Testis (tissue), 2 donors: ENCODE data around the gene LYPD8.

Experiments used
- POLR2A ChIP-seq: fragments of 450-650 bp; IDR thresholded peaks from one replicate; pipeline ENCODE4 v1.6.1; 2017; ENCODE audit warnings: antibody characterized with exemption, mild to moderate bottlenecking, moderate library complexity
- TF ChIP-seq, protein P1 (sequence below), 3 experiments: fragments of 450-650 bp in 2 of 3; fragments of 200-600 bp in 1 of 3; sonication (generic) in 1 of 3; IDR thresholded peaks; one replicate each; pipeline ENCODE4 v1.5.1; 2016 to 2019; ENCODE audit warnings: antibody characterized with exemption in 3 of 3, mild to moderate bottlenecking in 2 of 3, moderate library complexity in 1 of 3

GRCh38 chr1:248756636-248757035 lies 1.1 kb upstream of the LYPD8 start:
- TF ChIP-seq, protein P1, sequence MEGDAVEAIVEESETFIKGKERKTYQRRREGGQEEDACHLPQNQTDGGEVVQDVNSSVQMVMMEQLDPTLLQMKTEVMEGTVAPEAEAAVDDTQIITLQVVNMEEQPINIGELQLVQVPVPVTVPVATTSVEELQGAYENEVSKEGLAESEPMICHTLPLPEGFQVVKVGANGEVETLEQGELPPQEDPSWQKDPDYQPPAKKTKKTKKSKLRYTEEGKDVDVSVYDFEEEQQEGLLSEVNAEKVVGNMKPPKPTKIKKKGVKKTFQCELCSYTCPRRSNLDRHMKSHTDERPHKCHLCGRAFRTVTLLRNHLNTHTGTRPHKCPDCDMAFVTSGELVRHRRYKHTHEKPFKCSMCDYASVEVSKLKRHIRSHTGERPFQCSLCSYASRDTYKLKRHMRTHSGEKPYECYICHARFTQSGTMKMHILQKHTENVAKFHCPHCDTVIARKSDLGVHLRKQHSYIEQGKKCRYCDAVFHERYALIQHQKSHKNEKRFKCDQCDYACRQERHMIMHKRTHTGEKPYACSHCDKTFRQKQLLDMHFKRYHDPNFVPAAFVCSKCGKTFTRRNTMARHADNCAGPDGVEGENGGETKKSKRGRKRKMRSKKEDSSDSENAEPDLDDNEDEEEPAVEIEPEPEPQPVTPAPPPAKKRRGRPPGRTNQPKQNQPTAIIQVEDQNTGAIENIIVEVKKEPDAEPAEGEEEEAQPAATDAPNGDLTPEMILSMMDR (IDR thresholded peaks at IDR 0.05): no peak
- no peak for TF ChIP-seq POLR2A
